Neural crest cell (in vitro differentiated cells): ENCODE measurements around the gene PCDHGA12. TPM values are rescaled to one million over a fixed set of nuclear protein-coding genes. Genes with fewer than 3 reads are reported as not detected.
A peak's percentile ranks its signal among the peaks of the same experiment; 100 is the strongest.

Experiments used
- DNase-seq: peaks from one replicate; pipeline ENCODE4 v3.0.0; 2021; ENCODE audit warnings: low read depth, mixed read lengths, low spot score
- H3K27ac Mint-ChIP-seq: one replicate; pipeline ENCODE4 v1.8.0; 2021; ENCODE audit warnings: mild to moderate bottlenecking, mixed read lengths; ENCODE audit not compliant: unreplicated experiment
- H3K27me3 Mint-ChIP-seq: 2 replicates; pipeline ENCODE4 v1.8.0; 2021; ENCODE audit warnings: low read depth, mild to moderate bottlenecking, mixed read lengths
- H3K36me3 Mint-ChIP-seq: 2 replicates; pipeline ENCODE4 v1.8.0; 2021; ENCODE audit warnings: low read depth, mild to moderate bottlenecking, mixed read lengths
- H3K4me1 Mint-ChIP-seq: 2 replicates; pipeline ENCODE4 v1.8.0; 2021; ENCODE audit warnings: mixed read lengths
- H3K4me3 Mint-ChIP-seq: one replicate; pipeline ENCODE4 v1.8.0; 2021; ENCODE audit warnings: mild to moderate bottlenecking, mixed read lengths
- H3K9me3 Mint-ChIP-seq: 2 replicates; pipeline ENCODE4 v1.8.0; 2021; ENCODE audit warnings: mixed read lengths
- total RNA-seq: library from RNA; stranded (reverse); gene quantifications from 2 replicates; pipeline ENCODE4 v1.2.1, GENCODE V29; 2021
- TF ChIP-seq, protein P1 (sequence below): fragments of 200-600 bp; sonication (generic); conservative IDR thresholded peaks from 2 replicates; pipeline ENCODE4 v1.5.0; 2021; ENCODE audit warnings: antibody characterized with exemption, mild to moderate bottlenecking

Gene PCDHGA12
- total RNA-seq, 1 donor from 2014 or later, result 1.5 TPM

DNA sequence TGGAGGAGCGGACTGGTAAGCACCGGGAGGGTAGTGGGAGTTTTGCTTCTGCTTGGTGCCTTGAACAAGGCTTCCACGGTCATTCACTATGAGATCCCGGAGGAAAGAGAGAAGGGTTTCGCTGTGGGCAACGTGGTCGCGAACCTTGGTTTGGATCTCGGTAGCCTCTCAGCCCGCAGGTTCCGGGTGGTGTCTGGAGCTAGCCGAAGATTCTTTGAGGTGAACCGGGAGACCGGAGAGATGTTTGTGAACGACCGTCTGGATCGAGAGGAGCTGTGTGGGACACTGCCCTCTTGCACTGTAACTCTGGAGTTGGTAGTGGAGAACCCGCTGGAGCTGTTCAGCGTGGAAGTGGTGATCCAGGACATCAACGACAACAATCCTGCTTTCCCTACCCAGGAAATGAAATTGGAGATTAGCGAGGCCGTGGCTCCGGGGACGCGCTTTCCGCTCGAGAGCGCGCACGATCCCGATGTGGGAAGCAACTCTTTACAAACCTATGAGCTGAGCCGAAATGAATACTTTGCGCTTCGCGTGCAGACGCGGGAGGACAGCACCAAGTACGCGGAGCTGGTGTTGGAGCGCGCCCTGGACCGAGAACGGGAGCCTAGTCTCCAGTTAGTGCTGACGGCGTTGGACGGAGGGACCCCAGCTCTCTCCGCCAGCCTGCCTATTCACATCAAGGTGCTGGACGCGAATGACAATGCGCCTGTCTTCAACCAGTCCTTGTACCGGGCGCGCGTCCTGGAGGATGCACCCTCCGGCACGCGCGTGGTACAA lies 46.0 kb downstream of the PCDHGA12 start:
- Mint-ChIP-seq H3K4me1 (peaks cover 58% of the 10 kb centered on the region), H3K4me3 (peak overlapping the region; percentile 99), H3K27ac (peak overlapping the region; percentile 96), H3K27me3 (no peaks in the 10 kb centered on the region), H3K36me3 (peaks cover 39% of the 10 kb centered on the region), H3K9me3 (no peaks in the 10 kb centered on the region)
- DNase-seq, result peak; percentile 41
- TF ChIP-seq, protein P1, sequence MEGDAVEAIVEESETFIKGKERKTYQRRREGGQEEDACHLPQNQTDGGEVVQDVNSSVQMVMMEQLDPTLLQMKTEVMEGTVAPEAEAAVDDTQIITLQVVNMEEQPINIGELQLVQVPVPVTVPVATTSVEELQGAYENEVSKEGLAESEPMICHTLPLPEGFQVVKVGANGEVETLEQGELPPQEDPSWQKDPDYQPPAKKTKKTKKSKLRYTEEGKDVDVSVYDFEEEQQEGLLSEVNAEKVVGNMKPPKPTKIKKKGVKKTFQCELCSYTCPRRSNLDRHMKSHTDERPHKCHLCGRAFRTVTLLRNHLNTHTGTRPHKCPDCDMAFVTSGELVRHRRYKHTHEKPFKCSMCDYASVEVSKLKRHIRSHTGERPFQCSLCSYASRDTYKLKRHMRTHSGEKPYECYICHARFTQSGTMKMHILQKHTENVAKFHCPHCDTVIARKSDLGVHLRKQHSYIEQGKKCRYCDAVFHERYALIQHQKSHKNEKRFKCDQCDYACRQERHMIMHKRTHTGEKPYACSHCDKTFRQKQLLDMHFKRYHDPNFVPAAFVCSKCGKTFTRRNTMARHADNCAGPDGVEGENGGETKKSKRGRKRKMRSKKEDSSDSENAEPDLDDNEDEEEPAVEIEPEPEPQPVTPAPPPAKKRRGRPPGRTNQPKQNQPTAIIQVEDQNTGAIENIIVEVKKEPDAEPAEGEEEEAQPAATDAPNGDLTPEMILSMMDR, result no peak

DNA sequence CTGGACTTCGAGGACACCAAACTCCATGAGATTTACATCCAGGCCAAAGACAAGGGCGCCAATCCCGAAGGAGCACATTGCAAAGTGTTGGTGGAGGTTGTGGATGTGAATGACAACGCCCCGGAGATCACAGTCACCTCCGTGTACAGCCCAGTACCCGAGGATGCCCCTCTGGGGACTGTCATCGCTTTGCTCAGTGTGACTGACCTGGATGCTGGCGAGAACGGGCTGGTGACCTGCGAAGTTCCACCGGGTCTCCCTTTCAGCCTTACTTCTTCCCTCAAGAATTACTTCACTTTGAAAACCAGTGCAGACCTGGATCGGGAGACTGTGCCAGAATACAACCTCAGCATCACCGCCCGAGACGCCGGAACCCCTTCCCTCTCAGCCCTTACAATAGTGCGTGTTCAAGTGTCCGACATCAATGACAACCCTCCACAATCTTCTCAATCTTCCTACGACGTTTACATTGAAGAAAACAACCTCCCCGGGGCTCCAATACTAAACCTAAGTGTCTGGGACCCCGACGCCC lies 46.8 kb downstream of the PCDHGA12 start:
- TF ChIP-seq, protein P1, result no peak
- Mint-ChIP-seq H3K9me3 (no peaks in the 10 kb centered on the region), H3K4me3 (peak overlapping the region; percentile 99), H3K27me3 (no peaks in the 10 kb centered on the region), H3K27ac (no peak overlapping the region), H3K4me1 (peaks cover 60% of the 10 kb centered on the region), H3K36me3 (peaks cover 39% of the 10 kb centered on the region)
- DNase-seq, result no peak

DNA sequence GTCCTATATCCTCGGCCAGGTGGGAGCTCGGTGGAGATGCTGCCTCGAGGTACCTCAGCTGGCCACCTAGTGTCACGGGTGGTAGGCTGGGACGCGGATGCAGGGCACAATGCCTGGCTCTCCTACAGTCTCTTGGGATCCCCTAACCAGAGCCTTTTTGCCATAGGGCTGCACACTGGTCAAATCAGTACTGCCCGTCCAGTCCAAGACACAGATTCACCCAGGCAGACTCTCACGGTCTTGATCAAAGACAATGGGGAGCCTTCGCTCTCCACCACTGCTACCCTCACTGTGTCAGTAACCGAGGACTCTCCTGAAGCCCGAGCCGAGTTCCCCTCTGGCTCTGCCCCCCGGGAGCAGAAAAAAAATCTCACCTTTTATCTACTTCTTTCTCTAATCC lies 47.5 kb downstream of the PCDHGA12 start:
- Mint-ChIP-seq H3K4me1 (peaks cover 66% of the 10 kb centered on the region), H3K36me3 (peaks cover 39% of the 10 kb centered on the region), H3K4me3 (peak overlapping the region; percentile 99), H3K27ac (no peak overlapping the region), H3K27me3 (no peaks in the 10 kb centered on the region), H3K9me3 (no peaks in the 10 kb centered on the region)
- DNase-seq, result no peak
- TF ChIP-seq, protein P1, result no peak

DNA sequence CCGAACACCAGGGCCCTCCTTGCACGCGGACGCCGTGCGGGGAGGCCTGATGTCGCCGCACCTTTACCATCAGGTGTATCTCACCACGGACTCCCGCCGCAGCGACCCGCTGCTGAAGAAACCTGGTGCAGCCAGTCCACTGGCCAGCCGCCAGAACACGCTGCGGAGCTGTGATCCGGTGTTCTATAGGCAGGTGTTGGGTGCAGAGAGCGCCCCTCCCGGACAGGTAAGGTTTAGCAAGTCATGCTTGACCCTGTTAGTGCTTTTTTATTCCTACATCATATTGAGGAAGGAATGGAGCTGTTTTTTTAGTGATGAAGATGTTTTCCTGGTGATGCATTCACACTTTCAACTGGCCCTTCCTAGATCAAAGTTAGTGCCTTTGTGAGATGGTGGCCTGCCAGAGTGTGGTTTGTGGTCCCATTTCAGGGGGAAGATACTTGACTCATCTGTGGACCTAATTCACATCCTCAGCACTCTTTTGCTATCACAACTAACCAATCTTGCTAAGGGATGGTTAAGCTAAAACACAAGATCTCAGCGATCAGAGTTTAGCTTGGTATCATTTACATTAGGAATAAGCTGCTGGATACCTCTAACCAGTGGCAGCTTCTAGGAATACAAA lies 48.1 kb downstream of the PCDHGA12 start:
- peaks cover 72% of the 10 kb centered on the region for H3K4me1 Mint-ChIP-seq
- TF ChIP-seq, protein P1, result peak; percentile 57
- H3K4me3 Mint-ChIP-seq, result peak overlapping the region; percentile 99
- no peak overlapping the region for H3K27ac Mint-ChIP-seq
- peaks cover 39% of the 10 kb centered on the region for H3K36me3 Mint-ChIP-seq
- no peaks in the 10 kb centered on the region for H3K27me3 Mint-ChIP-seq
- H3K9me3 Mint-ChIP-seq, result no peaks in the 10 kb centered on the region
- no peak for DNase-seq

DNA sequence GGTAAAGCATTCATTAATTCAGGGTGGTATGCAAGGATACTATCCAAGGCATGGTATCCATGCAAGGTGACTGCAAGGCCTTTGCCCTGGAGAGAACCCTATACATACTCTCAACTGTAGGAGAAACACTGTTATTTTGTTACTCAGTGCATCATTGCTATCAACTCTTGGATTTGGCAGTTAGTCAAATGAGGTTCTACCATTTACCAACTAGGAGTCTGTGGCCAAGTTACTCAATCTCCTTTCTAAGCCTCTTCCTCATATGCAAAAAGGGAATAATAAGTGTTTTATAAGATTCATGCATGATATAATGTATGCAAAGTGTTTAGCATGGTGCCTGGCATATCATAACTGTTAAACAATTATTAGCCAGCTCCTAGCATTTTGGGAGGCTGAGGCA lies 49.5 kb downstream of the PCDHGA12 start:
- Mint-ChIP-seq H3K27me3 (no peaks in the 10 kb centered on the region), H3K27ac (no peak overlapping the region), H3K4me1 (peaks cover 84% of the 10 kb centered on the region), H3K4me3 (peak overlapping the region; percentile 58), H3K9me3 (no peaks in the 10 kb centered on the region), H3K36me3 (peaks cover 39% of the 10 kb centered on the region)
- TF ChIP-seq, protein P1, result no peak
- no peak for DNase-seq

Other genes with a start within 250 kb of the PCDHGA12 start
- 11.4 and 12.6 TPM in 2 replicates for gene PCDHB16, start 248.1 kb upstream of the PCDHGA12 start, total RNA-seq
- gene PCDHB9, start 243.3 kb upstream of the PCDHGA12 start, total RNA-seq, result 5.5 and 7.0 TPM in 2 replicates
- gene PCDHB10, start 238.2 kb upstream of the PCDHGA12 start, total RNA-seq, result 5.2 and 5.5 TPM in 2 replicates
- 2.7 and 3.6 TPM in 2 replicates for gene PCDHB11, start 230.9 kb upstream of the PCDHGA12 start, total RNA-seq
- gene PCDHB12, start 221.8 kb upstream of the PCDHGA12 start, total RNA-seq, result 3.1 TPM in 2 replicates
- gene PCDHB13, start 216.6 kb upstream of the PCDHGA12 start, total RNA-seq, result 3.6 TPM in 2 replicates
- gene PCDHB14, start 207.2 kb upstream of the PCDHGA12 start, total RNA-seq, result 5.5 TPM in 2 replicates
- gene PCDHB15, start 185.1 kb upstream of the PCDHGA12 start, total RNA-seq, result 5.5 and 5.6 TPM in 2 replicates
- gene SLC25A2, start 126.5 kb upstream of the PCDHGA12 start, total RNA-seq, result 0.72 and 1.1 TPM in 2 replicates
- gene TAF7, start 109.7 kb upstream of the PCDHGA12 start, total RNA-seq, result 100.0 and 100 TPM in 2 replicates
- gene PCDHGA1, start 100.0 kb upstream of the PCDHGA12 start, total RNA-seq, result 0.54 and 0.93 TPM in 2 replicates
- 0.32 and 0.54 TPM in 2 replicates for gene PCDHGA2, start 91.7 kb upstream of the PCDHGA12 start, total RNA-seq
- gene PCDHGA3, start 86.7 kb upstream of the PCDHGA12 start, total RNA-seq, result 0.16 and 0.33 TPM in 2 replicates
- gene PCDHGB1, start 80.4 kb upstream of the PCDHGA12 start, total RNA-seq, result 2.8 and 3.0 TPM in 2 replicates
- 0.56 and 0.93 TPM in 2 replicates for gene PCDHGA4, start 75.5 kb upstream of the PCDHGA12 start, total RNA-seq
- 1.3 and 1.5 TPM in 2 replicates for gene PCDHGB2, start 70.5 kb upstream of the PCDHGA12 start, total RNA-seq
- 0.32 and 0.51 TPM in 2 replicates for gene PCDHGA5, start 66.3 kb upstream of the PCDHGA12 start, total RNA-seq
- 0.51 and 0.71 TPM in 2 replicates for gene PCDHGB3, start 60.3 kb upstream of the PCDHGA12 start, total RNA-seq
- 0.49 and 0.52 TPM in 2 replicates for gene PCDHGA6, start 56.6 kb upstream of the PCDHGA12 start, total RNA-seq
- gene PCDHGA7, start 47.8 kb upstream of the PCDHGA12 start, total RNA-seq, result 0.32 and 0.37 TPM in 2 replicates
- gene PCDHGB4, start 42.8 kb upstream of the PCDHGA12 start, total RNA-seq, result 4.2 and 5.3 TPM in 2 replicates
- gene PCDHGA8, start 37.9 kb upstream of the PCDHGA12 start, total RNA-seq, result 0.33 and 0.43 TPM in 2 replicates
- gene PCDHGB5, start 32.6 kb upstream of the PCDHGA12 start, total RNA-seq, result 0.91 and 1.5 TPM in 2 replicates
- 0.72 and 0.86 TPM in 2 replicates for gene PCDHGA9, start 27.7 kb upstream of the PCDHGA12 start, total RNA-seq
- gene PCDHGB6, start 22.5 kb upstream of the PCDHGA12 start, total RNA-seq, result 53.6 and 53.7 TPM in 2 replicates
- gene PCDHGA10, start 17.5 kb upstream of the PCDHGA12 start, total RNA-seq, result 18.4 and 18.5 TPM in 2 replicates
- 6.5 and 7.0 TPM in 2 replicates for gene PCDHGB7, start 12.8 kb upstream of the PCDHGA12 start, total RNA-seq
- gene PCDHGA11, start 9.5 kb upstream of the PCDHGA12 start, total RNA-seq, result 1.8 and 2.4 TPM in 2 replicates
- gene PCDHGC3, start 45.5 kb downstream of the PCDHGA12 start, total RNA-seq, result 98.2 and 107 TPM in 2 replicates
- gene PCDHGC4, start 54.5 kb downstream of the PCDHGA12 start, total RNA-seq, result 14.8 and 15.9 TPM in 2 replicates
- gene PCDHGC5, start 58.6 kb downstream of the PCDHGA12 start, total RNA-seq, result 2.2 and 3.0 TPM in 2 replicates
- 86.3 and 99.1 TPM in 2 replicates for gene DIAPH1, start 188.5 kb downstream of the PCDHGA12 start, total RNA-seq
- gene HDAC3, start 206.3 kb downstream of the PCDHGA12 start, total RNA-seq, result 110 and 114 TPM in 2 replicates
- 6.5 and 6.9 TPM in 2 replicates for gene RELL2, start 206.5 kb downstream of the PCDHGA12 start, total RNA-seq
- gene FCHSD1, start 220.9 kb downstream of the PCDHGA12 start, total RNA-seq, result 20.4 and 20.6 TPM in 2 replicates